ENCODE measurements around the gene SCG5.

SCG5 gene

GRCh38 chr15:32663671-32664070, 22.2 kb downstream of the SCG5 start:
- no peak for DNase-seq

GRCh38 chr15:32664796-32665195, 23.3 kb downstream of the SCG5 start:
- no peak for DNase-seq

GRCh38 chr15:32667321-32667720, 25.8 kb downstream of the SCG5 start:
- DNase-seq: no peak

- DNase-seq: no peak
These were observed 27.4 kb downstream of the SCG5 start for GRCh38 chr15:32668942-32669341.

GRCh38 chr15:32669896-32670611, 28.5 kb downstream of the SCG5 start:
- DNase-seq: no peak

GRCh38 chr15:32670623-32671022, 29.1 kb downstream of the SCG5 start:
- DNase-seq: no peak

GRCh38 chr15:32671339-32672325, 30.1 kb downstream of the SCG5 start:
- DNase-seq: no peak

- no peak for DNase-seq
These were observed 33.2 kb downstream of the SCG5 start for GRCh38 chr15:32674681-32675080.

GRCh38 chr15:32675466-32675865, 34.0 kb downstream of the SCG5 start:
- no peak for DNase-seq

GRCh38 chr15:32676169-32676568, 34.7 kb downstream of the SCG5 start:
- no peak for DNase-seq

GRCh38 chr15:32677238-32677750, 35.8 kb downstream of the SCG5 start:
- DNase-seq: no peak

GRCh38 chr15:32679298-32679690, 37.8 kb downstream of the SCG5 start:
- no peak for DNase-seq

- no peak for DNase-seq
These were observed 41.1 kb downstream of the SCG5 start for GRCh38 chr15:32682569-32682968.

- DNase-seq: no peak
These were observed 41.6 kb downstream of the SCG5 start for GRCh38 chr15:32682977-32683630.

- no peak for DNase-seq
These were observed 42.5 kb downstream of the SCG5 start for GRCh38 chr15:32683906-32684584.

GRCh38 chr15:32685576-32685975, 44.1 kb downstream of the SCG5 start:
- DNase-seq: no peak

- no peak for DNase-seq
These were observed 46.0 kb downstream of the SCG5 start for GRCh38 chr15:32687556-32687955.

GRCh38 chr15:32688151-32688639, 46.7 kb downstream of the SCG5 start:
- no peak for DNase-seq

GRCh38 chr15:32690941-32691688, 49.6 kb downstream of the SCG5 start:
- no peak for DNase-seq

GRCh38 chr15:32691689-32692038, 50.2 kb downstream of the SCG5 start:
- no peak for DNase-seq

- no peak for DNase-seq
These were observed 50.8 kb downstream of the SCG5 start for GRCh38 chr15:32692286-32692685.
